WTC11 (cell line): ENCODE data around the gene CDH22. TPM values are rescaled to one million over a fixed set of nuclear protein-coding genes. Genes with fewer than 3 reads are reported as not detected.

Experiments
- ATAC-seq: fragments of 200-7000 bp; cut with Tn5 transposase; 2 replicates; pipeline ENCODE4 v1.10.0; 2021; ENCODE audit warnings: mild to moderate bottlenecking, moderate library complexity
- CTCF ChIA-PET: fragments of 300-600 bp; sonication (Branson Sonifier 250); formaldehyde crosslinking; loops from one replicate; lab custom pipeline; 2021; ENCODE audit warnings: antibody characterized with exemption; lab: Charles Lee
- POLR2A ChIA-PET: fragments of 350-600 bp; sonication (Branson Sonifier 250); formaldehyde crosslinking; loops from one replicate; lab custom pipeline; 2021; ENCODE audit warnings: antibody characterized with exemption; lab: Charles Lee
- DNase-seq: peaks from one replicate; pipeline ENCODE4 v3.0.0; 2021; ENCODE audit warnings: low spot score
- H3K27ac Mint-ChIP-seq: 2 replicates; pipeline ENCODE4 v1.8.0; 2021; ENCODE audit warnings: mixed read lengths
- H3K27me3 Mint-ChIP-seq: 2 replicates; pipeline ENCODE4 v1.8.0; 2021; ENCODE audit warnings: low read depth, mild to moderate bottlenecking, moderate library complexity, mixed read lengths
- H3K36me3 Mint-ChIP-seq: 2 replicates; pipeline ENCODE4 v1.8.0; 2021; ENCODE audit warnings: mixed read lengths
- H3K4me1 Mint-ChIP-seq: 2 replicates; pipeline ENCODE4 v1.8.0; 2022; ENCODE audit warnings: mixed read lengths
- H3K4me3 Mint-ChIP-seq: 2 replicates; pipeline ENCODE4 v1.8.0; 2021; ENCODE audit warnings: mild to moderate bottlenecking, moderate library complexity, mixed read lengths
- H3K9me3 Mint-ChIP-seq: 2 replicates; pipeline ENCODE4 v1.8.0; 2021; ENCODE audit warnings: mixed read lengths
- ATF1 ChIP-seq: sonication (generic); formaldehyde crosslinking; IDR thresholded peaks from 2 replicates; pipeline ENCODE4 v1.8.1; 2023; ENCODE audit warnings: mild to moderate bottlenecking, moderate library complexity, missing genetic modification reagents
- ETV6 ChIP-seq: sonication (generic); formaldehyde crosslinking; IDR thresholded peaks from 2 replicates; pipeline ENCODE4 v1.8.1; 2022; ENCODE audit warnings: mild to moderate bottlenecking, missing genetic modification reagents
- GABPB1 ChIP-seq: sonication (generic); formaldehyde crosslinking; IDR thresholded peaks from 2 replicates; pipeline ENCODE4 v1.8.1; 2023; ENCODE audit warnings: mild to moderate bottlenecking, missing genetic modification reagents
- NFE2L1 ChIP-seq: sonication (generic); formaldehyde crosslinking; IDR thresholded peaks from 2 replicates; pipeline ENCODE4 v1.8.1; 2023; ENCODE audit warnings: missing genetic modification reagents
- PRRX2 ChIP-seq: fragments of 250-450 bp; sonication (Bioruptor Pico); IDR thresholded peaks from 2 replicates; pipeline ENCODE4 v1.8.0; 2021; ENCODE audit warnings: mild to moderate bottlenecking
- ZNF263 ChIP-seq: sonication (generic); formaldehyde crosslinking; IDR thresholded peaks from 2 replicates; pipeline ENCODE4 v1.8.1; 2022; ENCODE audit warnings: low read depth, mild to moderate bottlenecking, moderate library complexity, missing genetic modification reagents
- ZNF396 ChIP-seq: fragments of 250-450 bp; sonication (Bioruptor Pico); IDR thresholded peaks from 2 replicates; pipeline ENCODE4 v1.8.0; 2021; ENCODE audit warnings: mild to moderate bottlenecking, moderate library complexity, borderline replicate concordance
- ZNF416 ChIP-seq: fragments of 250-450 bp; sonication (Bioruptor Pico); IDR thresholded peaks from 2 replicates; pipeline ENCODE4 v1.9.0; 2021; ENCODE audit warnings: mild to moderate bottlenecking, inconsistent platforms
- ZNF671 ChIP-seq: fragments of 250-450 bp; sonication (Bioruptor Pico); IDR thresholded peaks from 2 replicates; pipeline ENCODE4 v1.8.0; 2021; ENCODE audit warnings: mild to moderate bottlenecking
- total RNA-seq: library from RNA; stranded (reverse); gene quantifications from 3 replicates; pipeline ENCODE4 v1.2.3, GENCODE V29; 2021
- TF ChIP-seq, protein P1 (sequence below): sonication (generic); formaldehyde crosslinking; IDR thresholded peaks from 2 replicates; pipeline ENCODE4 v1.8.0; 2022; ENCODE audit warnings: mild to moderate bottlenecking, missing genetic modification reagents
- TF ChIP-seq, protein P2 (sequence below): fragments of 250-450 bp; sonication (Bioruptor Pico); IDR thresholded peaks from 2 replicates; pipeline ENCODE4 v1.9.0; 2021; ENCODE audit warnings: moderate library complexity, mild to moderate bottlenecking, inconsistent platforms, borderline replicate concordance
- TF ChIP-seq, protein P3 (sequence below): sonication (generic); formaldehyde crosslinking; IDR thresholded peaks from 2 replicates; pipeline ENCODE4 v1.8.0; 2023; ENCODE audit warnings: mild to moderate bottlenecking, missing genetic modification reagents
- TF ChIP-seq, protein P4 (sequence below): fragments of 200-600 bp; IDR thresholded peaks from 2 replicates; pipeline ENCODE4 v1.8.0; 2022; ENCODE audit warnings: antibody characterized with exemption
- TF ChIP-seq, protein P5 (sequence below): fragments of 250-450 bp; sonication (Bioruptor Pico); IDR thresholded peaks from 2 replicates; pipeline ENCODE4 v1.9.0; 2021; ENCODE audit warnings: mild to moderate bottlenecking
- TF ChIP-seq, protein P6 (sequence below): sonication (generic); formaldehyde crosslinking; IDR thresholded peaks from 2 replicates; pipeline ENCODE4 v1.8.1; 2022; ENCODE audit warnings: low read depth, mild to moderate bottlenecking, moderate library complexity, missing genetic modification reagents, borderline replicate concordance
- TF ChIP-seq, protein P7 (sequence below): fragments of 250-450 bp; sonication (Bioruptor Pico); conservative IDR thresholded peaks from 2 replicates; pipeline ENCODE4 v1.9.0; 2021; ENCODE audit warnings: mild to moderate bottlenecking
- TF ChIP-seq, protein P8 (sequence below): sonication (generic); formaldehyde crosslinking; conservative IDR thresholded peaks from 2 replicates; pipeline ENCODE4 v1.8.1; 2022; ENCODE audit warnings: mild to moderate bottlenecking, missing genetic modification reagents
- TF ChIP-seq, protein P9 (sequence below): sonication (generic); formaldehyde crosslinking; IDR thresholded peaks from 2 replicates; pipeline ENCODE4 v1.8.1; 2022; ENCODE audit warnings: mild to moderate bottlenecking, moderate library complexity, missing genetic modification reagents
- TF ChIP-seq, protein P10 (sequence below): sonication (generic); formaldehyde crosslinking; IDR thresholded peaks from 2 replicates; pipeline ENCODE4 v1.8.1; 2023; ENCODE audit warnings: mild to moderate bottlenecking, moderate library complexity, missing genetic modification reagents

The CDH22 gene
- total RNA-seq, 1 experiment from 2014 or later, result 0.13 TPM

DNA sequence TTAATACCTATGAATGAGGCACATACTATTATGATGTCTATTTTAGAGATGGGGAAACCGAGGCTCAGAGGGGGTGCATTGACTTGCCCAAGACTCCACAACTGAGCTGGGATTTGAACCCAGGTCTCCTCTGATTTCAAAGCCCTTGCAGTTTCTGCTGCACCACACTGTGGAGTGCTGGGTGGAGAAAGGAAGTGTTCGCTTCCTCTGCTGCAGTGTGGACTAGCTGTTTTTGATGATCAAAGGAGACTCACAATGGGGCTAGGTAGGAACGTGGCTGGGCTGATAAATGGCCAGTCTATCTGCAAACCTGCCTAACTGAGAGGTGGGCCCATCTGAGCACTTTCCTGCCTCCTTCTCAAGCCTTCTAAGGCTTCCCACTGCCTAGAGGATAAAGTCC lies 102.9 kb downstream of the CDH22 start:
- peaks cover 24% of the 10 kb centered on the region for H3K4me1 Mint-ChIP-seq
- no peak overlapping the region for H3K27ac Mint-ChIP-seq
- no peaks in the 10 kb centered on the region; the same call in 1 of the 2 replicates for H3K27me3 Mint-ChIP-seq
- no peaks in the 10 kb centered on the region for H3K9me3 Mint-ChIP-seq
- no peak overlapping the region for H3K4me3 Mint-ChIP-seq
- DNase-seq, result no peak
- H3K36me3 Mint-ChIP-seq, result no peaks in the 10 kb centered on the region
- TF ChIP-seq PRRX2 (CRISPR knock-in tag) (no peak), ZNF671 (CRISPR knock-in tag) (no peak), GABPB1 (CRISPR knock-in tag) (no peak), NFE2L1 (CRISPR knock-in tag) (no peak), ZNF263 (CRISPR knock-in tag) (no peak), ZNF396 (CRISPR knock-in tag) (no peak), ATF1 (CRISPR knock-in tag) (no peak), ETV6 (CRISPR knock-in tag) (no peak), ZNF416 (CRISPR knock-in tag) (no peak)
- TF ChIP-seq, protein P1, sequence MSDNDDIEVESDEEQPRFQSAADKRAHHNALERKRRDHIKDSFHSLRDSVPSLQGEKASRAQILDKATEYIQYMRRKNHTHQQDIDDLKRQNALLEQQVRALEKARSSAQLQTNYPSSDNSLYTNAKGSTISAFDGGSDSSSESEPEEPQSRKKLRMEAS, result no peak
- TF ChIP-seq, protein P2, sequence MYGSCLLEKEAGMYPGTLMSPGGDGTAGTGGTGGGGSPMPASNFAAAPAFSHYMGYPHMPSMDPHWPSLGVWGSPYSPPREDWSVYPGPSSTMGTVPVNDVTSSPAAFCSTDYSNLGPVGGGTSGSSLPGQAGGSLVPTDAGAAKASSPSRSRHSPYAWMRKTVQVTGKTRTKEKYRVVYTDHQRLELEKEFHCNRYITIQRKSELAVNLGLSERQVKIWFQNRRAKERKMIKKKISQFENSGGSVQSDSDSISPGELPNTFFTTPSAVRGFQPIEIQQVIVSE (CRISPR knock-in tag), result no peak
- TF ChIP-seq, protein P3, sequence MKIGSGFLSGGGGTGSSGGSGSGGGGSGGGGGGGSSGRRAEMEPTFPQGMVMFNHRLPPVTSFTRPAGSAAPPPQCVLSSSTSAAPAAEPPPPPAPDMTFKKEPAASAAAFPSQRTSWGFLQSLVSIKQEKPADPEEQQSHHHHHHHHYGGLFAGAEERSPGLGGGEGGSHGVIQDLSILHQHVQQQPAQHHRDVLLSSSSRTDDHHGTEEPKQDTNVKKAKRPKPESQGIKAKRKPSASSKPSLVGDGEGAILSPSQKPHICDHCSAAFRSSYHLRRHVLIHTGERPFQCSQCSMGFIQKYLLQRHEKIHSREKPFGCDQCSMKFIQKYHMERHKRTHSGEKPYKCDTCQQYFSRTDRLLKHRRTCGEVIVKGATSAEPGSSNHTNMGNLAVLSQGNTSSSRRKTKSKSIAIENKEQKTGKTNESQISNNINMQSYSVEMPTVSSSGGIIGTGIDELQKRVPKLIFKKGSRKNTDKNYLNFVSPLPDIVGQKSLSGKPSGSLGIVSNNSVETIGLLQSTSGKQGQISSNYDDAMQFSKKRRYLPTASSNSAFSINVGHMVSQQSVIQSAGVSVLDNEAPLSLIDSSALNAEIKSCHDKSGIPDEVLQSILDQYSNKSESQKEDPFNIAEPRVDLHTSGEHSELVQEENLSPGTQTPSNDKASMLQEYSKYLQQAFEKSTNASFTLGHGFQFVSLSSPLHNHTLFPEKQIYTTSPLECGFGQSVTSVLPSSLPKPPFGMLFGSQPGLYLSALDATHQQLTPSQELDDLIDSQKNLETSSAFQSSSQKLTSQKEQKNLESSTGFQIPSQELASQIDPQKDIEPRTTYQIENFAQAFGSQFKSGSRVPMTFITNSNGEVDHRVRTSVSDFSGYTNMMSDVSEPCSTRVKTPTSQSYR (CRISPR knock-in tag), result no peak
- TF ChIP-seq, protein P4, sequence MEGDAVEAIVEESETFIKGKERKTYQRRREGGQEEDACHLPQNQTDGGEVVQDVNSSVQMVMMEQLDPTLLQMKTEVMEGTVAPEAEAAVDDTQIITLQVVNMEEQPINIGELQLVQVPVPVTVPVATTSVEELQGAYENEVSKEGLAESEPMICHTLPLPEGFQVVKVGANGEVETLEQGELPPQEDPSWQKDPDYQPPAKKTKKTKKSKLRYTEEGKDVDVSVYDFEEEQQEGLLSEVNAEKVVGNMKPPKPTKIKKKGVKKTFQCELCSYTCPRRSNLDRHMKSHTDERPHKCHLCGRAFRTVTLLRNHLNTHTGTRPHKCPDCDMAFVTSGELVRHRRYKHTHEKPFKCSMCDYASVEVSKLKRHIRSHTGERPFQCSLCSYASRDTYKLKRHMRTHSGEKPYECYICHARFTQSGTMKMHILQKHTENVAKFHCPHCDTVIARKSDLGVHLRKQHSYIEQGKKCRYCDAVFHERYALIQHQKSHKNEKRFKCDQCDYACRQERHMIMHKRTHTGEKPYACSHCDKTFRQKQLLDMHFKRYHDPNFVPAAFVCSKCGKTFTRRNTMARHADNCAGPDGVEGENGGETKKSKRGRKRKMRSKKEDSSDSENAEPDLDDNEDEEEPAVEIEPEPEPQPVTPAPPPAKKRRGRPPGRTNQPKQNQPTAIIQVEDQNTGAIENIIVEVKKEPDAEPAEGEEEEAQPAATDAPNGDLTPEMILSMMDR, result no peak
- TF ChIP-seq, protein P5, sequence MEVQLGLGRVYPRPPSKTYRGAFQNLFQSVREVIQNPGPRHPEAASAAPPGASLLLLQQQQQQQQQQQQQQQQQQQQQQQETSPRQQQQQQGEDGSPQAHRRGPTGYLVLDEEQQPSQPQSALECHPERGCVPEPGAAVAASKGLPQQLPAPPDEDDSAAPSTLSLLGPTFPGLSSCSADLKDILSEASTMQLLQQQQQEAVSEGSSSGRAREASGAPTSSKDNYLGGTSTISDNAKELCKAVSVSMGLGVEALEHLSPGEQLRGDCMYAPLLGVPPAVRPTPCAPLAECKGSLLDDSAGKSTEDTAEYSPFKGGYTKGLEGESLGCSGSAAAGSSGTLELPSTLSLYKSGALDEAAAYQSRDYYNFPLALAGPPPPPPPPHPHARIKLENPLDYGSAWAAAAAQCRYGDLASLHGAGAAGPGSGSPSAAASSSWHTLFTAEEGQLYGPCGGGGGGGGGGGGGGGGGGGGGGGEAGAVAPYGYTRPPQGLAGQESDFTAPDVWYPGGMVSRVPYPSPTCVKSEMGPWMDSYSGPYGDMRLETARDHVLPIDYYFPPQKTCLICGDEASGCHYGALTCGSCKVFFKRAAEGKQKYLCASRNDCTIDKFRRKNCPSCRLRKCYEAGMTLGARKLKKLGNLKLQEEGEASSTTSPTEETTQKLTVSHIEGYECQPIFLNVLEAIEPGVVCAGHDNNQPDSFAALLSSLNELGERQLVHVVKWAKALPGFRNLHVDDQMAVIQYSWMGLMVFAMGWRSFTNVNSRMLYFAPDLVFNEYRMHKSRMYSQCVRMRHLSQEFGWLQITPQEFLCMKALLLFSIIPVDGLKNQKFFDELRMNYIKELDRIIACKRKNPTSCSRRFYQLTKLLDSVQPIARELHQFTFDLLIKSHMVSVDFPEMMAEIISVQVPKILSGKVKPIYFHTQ (CRISPR knock-in tag), result no peak
- TF ChIP-seq, protein P6, sequence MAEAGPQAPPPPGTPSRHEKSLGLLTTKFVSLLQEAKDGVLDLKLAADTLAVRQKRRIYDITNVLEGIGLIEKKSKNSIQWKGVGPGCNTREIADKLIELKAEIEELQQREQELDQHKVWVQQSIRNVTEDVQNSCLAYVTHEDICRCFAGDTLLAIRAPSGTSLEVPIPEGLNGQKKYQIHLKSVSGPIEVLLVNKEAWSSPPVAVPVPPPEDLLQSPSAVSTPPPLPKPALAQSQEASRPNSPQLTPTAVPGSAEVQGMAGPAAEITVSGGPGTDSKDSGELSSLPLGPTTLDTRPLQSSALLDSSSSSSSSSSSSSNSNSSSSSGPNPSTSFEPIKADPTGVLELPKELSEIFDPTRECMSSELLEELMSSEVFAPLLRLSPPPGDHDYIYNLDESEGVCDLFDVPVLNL (CRISPR knock-in tag), result no peak
- TF ChIP-seq, protein P7, sequence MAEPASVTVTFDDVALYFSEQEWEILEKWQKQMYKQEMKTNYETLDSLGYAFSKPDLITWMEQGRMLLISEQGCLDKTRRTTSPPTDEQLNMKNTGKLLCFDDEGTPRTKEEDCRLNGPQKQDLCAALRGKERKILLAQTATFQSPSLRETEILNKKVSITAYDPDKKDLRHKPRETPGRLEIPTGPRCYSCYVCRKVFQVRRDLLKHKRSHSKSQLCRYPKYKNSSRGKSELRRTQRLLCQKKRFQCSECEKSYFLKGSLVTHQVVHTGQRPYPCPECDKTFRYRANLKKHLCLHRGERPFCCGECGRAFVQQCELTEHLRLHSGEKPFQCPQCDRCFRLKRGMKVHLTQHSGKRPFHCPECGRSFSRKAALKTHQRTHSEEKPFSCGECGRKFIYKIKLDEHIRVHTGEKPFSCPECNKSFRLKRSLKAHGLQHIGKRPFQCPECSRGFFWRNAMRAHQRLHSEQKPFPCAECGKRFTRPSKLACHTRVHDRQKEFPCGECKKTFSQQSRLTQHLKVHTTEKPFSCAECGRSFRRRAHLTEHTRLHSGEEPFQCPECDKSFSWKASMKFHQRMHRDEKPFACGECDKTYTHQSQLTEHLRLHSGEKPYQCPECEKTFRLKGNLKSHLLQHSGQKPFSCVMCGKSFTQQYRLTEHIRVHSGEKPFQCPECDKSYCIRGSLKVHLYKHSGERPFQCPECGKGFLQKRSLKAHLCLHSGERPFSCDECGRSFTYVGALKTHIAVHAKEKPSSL (CRISPR knock-in tag), result no peak
- TF ChIP-seq, protein P8, sequence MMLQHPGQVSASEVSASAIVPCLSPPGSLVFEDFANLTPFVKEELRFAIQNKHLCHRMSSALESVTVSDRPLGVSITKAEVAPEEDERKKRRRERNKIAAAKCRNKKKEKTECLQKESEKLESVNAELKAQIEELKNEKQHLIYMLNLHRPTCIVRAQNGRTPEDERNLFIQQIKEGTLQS, result no peak
- TF ChIP-seq, protein P9, sequence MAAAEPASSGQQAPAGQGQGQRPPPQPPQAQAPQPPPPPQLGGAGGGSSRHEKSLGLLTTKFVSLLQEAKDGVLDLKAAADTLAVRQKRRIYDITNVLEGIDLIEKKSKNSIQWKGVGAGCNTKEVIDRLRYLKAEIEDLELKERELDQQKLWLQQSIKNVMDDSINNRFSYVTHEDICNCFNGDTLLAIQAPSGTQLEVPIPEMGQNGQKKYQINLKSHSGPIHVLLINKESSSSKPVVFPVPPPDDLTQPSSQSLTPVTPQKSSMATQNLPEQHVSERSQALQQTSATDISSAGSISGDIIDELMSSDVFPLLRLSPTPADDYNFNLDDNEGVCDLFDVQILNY (CRISPR knock-in tag), result no peak
- TF ChIP-seq, protein P10, sequence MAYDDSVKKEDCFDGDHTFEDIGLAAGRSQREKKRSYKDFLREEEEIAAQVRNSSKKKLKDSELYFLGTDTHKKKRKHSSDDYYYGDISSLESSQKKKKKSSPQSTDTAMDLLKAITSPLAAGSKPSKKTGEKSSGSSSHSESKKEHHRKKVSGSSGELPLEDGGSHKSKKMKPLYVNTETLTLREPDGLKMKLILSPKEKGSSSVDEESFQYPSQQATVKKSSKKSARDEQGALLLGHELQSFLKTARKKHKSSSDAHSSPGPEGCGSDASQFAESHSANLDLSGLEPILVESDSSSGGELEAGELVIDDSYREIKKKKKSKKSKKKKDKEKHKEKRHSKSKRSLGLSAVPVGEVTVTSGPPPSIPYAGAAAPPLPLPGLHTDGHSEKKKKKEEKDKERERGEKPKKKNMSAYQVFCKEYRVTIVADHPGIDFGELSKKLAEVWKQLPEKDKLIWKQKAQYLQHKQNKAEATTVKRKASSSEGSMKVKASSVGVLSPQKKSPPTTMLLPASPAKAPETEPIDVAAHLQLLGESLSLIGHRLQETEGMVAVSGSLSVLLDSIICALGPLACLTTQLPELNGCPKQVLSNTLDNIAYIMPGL (CRISPR knock-in tag), result no peak
- ChIA-PET POLR2A (interaction anchor here (0.6 kb wide), 1 partner anchor 137 kb away, joined by 4 read pairs; no protein-coding TSS in a partner anchor), CTCF (interaction anchor here (0.9 to 1.1 kb wide), 2 partner anchors 31 to 193 kb away, joined by 3 to 4 read pairs; no protein-coding TSS in a partner anchor)
- ATAC-seq, result no peak
